SK-N-SH (cell line): ENCODE measurements around the gene DAPK3. TPM values are rescaled to one million over a fixed set of nuclear protein-coding genes. Genes with fewer than 3 reads are reported as not detected.
A peak's percentile ranks its signal among the peaks of the same experiment; 100 is the strongest.

ENCODE experiments used
- CTCF ChIA-PET: fragments of 300-600, 350-600 bp; formaldehyde crosslinking; extraction: SDS; loops from one replicate; lab custom pipeline; 2021; lab: Yijun Ruan, JAX
- POLR2A ChIA-PET: fragments of 350-600 bp; sonication (Branson Sonifier 250); formaldehyde crosslinking; extraction: SDS; loops from one replicate; lab custom pipeline; 2020; ENCODE audit warnings: antibody characterized with exemption, inconsistent platforms; lab: Yijun Ruan, JAX
- DNase-seq: peaks from one replicate; pipeline ENCODE4 v3.0.0; 2012
- H2AFZ ChIP-seq: fragments of 200-600 bp; sonication (generic); 2 replicates; pipeline ENCODE4 v1.8.1; 2016; ENCODE audit warnings: antibody characterized with exemption, mild to moderate bottlenecking, low read depth
- H3F3A ChIP-seq: fragments of 200-600 bp; sonication (generic); replicated peaks from 2 replicates; pipeline ENCODE3; 2016; ENCODE audit warnings: antibody characterized with exemption, mild to moderate bottlenecking; ENCODE audit not compliant: insufficient read depth
- H3K27ac ChIP-seq, 2 experiments: fragments of 200-500 bp in 1 of 2; fragments of 200-600 bp in 1 of 2; sonication (Bioruptor generic) in 1 of 2; sonication (generic), shearing (Covaris generic) in 1 of 2; 2 replicates each; pipeline versions ENCODE4 v1.5.1 to v1.6.1; 2014 to 2016; ENCODE audit warnings: low read depth in 2 of 2, inconsistent platforms in 1 of 2, low read length in 1 of 2, mild to moderate bottlenecking in 1 of 2, mixed read lengths in 1 of 2
- H3K27me3 ChIP-seq: fragments of 200-600 bp; sonication (generic), shearing (Covaris generic); 2 replicates; pipeline ENCODE4 v1.6.1; 2016; ENCODE audit warnings: mixed run types; ENCODE audit not compliant: insufficient read depth
- H3K36me3 ChIP-seq, 2 experiments: fragments of 200-500 bp in 1 of 2; fragments of 200-600 bp in 1 of 2; sonication (Bioruptor generic) in 1 of 2; sonication (generic) in 1 of 2; replicated peaks in 1 of 2; 2 replicates each; pipeline versions ENCODE3 to v1.5.1; 2014 to 2016; ENCODE audit warnings: low read length in 1 of 2, mild to moderate bottlenecking in 1 of 2; ENCODE audit not compliant: insufficient read depth in 2 of 2, control insufficient read depth in 1 of 2
- H3K4me1 ChIP-seq, 2 experiments: fragments of 200-500 bp in 1 of 2; fragments of 200-600 bp in 1 of 2; sonication (Bioruptor generic) in 1 of 2; sonication (generic), shearing (Covaris generic) in 1 of 2; 2 replicates each; pipeline versions ENCODE4 v1.5.1 to v1.6.1; 2014 to 2016; ENCODE audit warnings: low read depth in 1 of 2, low read length in 1 of 2, mixed run types in 1 of 2; ENCODE audit not compliant: insufficient read depth in 2 of 2, control insufficient read depth in 1 of 2
- H3K4me2 ChIP-seq: fragments of 200-600 bp; sonication (generic), shearing (Covaris generic); 2 replicates; pipeline ENCODE4 v1.6.1; 2017; ENCODE audit warnings: mixed run types
- H3K4me3 ChIP-seq, 2 experiments: fragments of 200-500 bp in 1 of 2; fragments of 200-600 bp in 1 of 2; sonication (Bioruptor generic) in 1 of 2; sonication (generic), shearing (Covaris generic) in 1 of 2; 2 replicates each; pipeline versions ENCODE4 v1.5.1 to v1.8.1; 2014 to 2016; ENCODE audit warnings: low read depth in 2 of 2, inconsistent platforms in 1 of 2, low read length in 1 of 2, mild to moderate bottlenecking in 1 of 2, mixed read lengths in 1 of 2, moderate library complexity in 1 of 2
- H3K79me2 ChIP-seq: fragments of 200-600 bp; sonication (generic); 2 replicates; pipeline ENCODE4 v1.8.1; 2017; ENCODE audit warnings: mild to moderate bottlenecking; ENCODE audit not compliant: insufficient read depth
- H3K9ac ChIP-seq: fragments of 200-600 bp; sonication (generic); 2 replicates; pipeline ENCODE4 v1.6.1; 2017; ENCODE audit warnings: mixed run types
- H3K9me2 ChIP-seq: fragments of 200-600 bp; sonication (generic); 2 replicates; pipeline ENCODE4 v1.6.1; 2017; ENCODE audit warnings: mixed run types
- H3K9me3 ChIP-seq: fragments of 200-600 bp; sonication (generic); 2 replicates; pipeline ENCODE4 v1.6.1; 2017; ENCODE audit warnings: mixed run types, mild to moderate bottlenecking, moderate library complexity
- H4K20me1 ChIP-seq: fragments of 200-600 bp; sonication (generic); 2 replicates; pipeline ENCODE4 v1.6.1; 2017; ENCODE audit warnings: mild to moderate bottlenecking, mixed run types; ENCODE audit not compliant: insufficient read depth
- EP300 ChIP-seq, 2 experiments: IDR thresholded peaks; 2 replicates each; pipeline versions ENCODE4 v1.4.0 to v1.6.1; 2012; ENCODE audit warnings: borderline replicate concordance in 1 of 2, low read depth in 1 of 2, low read length in 1 of 2
- EZH2phosphoT487 ChIP-seq: fragments of 200-600 bp; sonication (generic); IDR thresholded peaks from 2 replicates; pipeline ENCODE4 v1.6.1; 2017; ENCODE audit warnings: low read depth, mixed run types, mild to moderate bottlenecking, antibody characterized with exemption, moderate library complexity, borderline replicate concordance
- FOXM1 ChIP-seq: IDR thresholded peaks from 2 replicates; pipeline ENCODE4 v1.4.0; 2012; ENCODE audit warnings: low read depth, mild to moderate bottlenecking
- GABPA ChIP-seq: IDR thresholded peaks from 2 replicates; pipeline ENCODE4 v1.4.0; 2012; ENCODE audit warnings: low read depth, mild to moderate bottlenecking
- GATA2 ChIP-seq: sonication (generic); formaldehyde crosslinking; IDR thresholded peaks from 2 replicates; pipeline ENCODE4 v1.5.0; 2020; ENCODE audit warnings: mild to moderate bottlenecking, missing genetic modification reagents
- NFIC ChIP-seq: IDR thresholded peaks from 2 replicates; pipeline ENCODE4 v1.4.0; 2012; ENCODE audit warnings: borderline replicate concordance
- NRF1 ChIP-seq: IDR thresholded peaks from 2 replicates; pipeline ENCODE4 v1.6.1; 2012; ENCODE audit warnings: low read depth, mild to moderate bottlenecking, low read length
- PBX3 ChIP-seq: IDR thresholded peaks from 2 replicates; pipeline ENCODE4; 2012
- RAD21 ChIP-seq: IDR thresholded peaks from 2 replicates; pipeline ENCODE4 v1.6.1; 2012; ENCODE audit warnings: mild to moderate bottlenecking, low read length
- RCOR1 ChIP-seq: fragments of 150-350 bp; IDR thresholded peaks from 2 replicates; pipeline ENCODE4 v1.6.1; 2017; ENCODE audit warnings: antibody characterized with exemption, low read length
- REST ChIP-seq: IDR thresholded peaks from 2 replicates; pipeline ENCODE4 v1.6.1; 2012; ENCODE audit warnings: mild to moderate bottlenecking, low read depth, low read length, moderate library complexity
- RFX5 ChIP-seq: IDR thresholded peaks from 2 replicates; pipeline ENCODE4 v1.6.1; 2012; ENCODE audit warnings: mild to moderate bottlenecking, improper control_type of control experiment, low read length
- RXRA ChIP-seq: IDR thresholded peaks from 2 replicates; pipeline ENCODE4 v1.4.0; 2012; ENCODE audit warnings: low read depth, mild to moderate bottlenecking, borderline replicate concordance
- USF2 ChIP-seq: fragments of 150-350 bp; IDR thresholded peaks from 2 replicates; pipeline ENCODE4 v1.6.1; 2017; ENCODE audit warnings: antibody characterized with exemption, low read length, low read depth, borderline replicate concordance
- YY1 ChIP-seq: IDR thresholded peaks from 2 replicates; pipeline ENCODE4 v1.4.0; 2012; ENCODE audit warnings: low read depth, mild to moderate bottlenecking
- WGBS: methylation state at CpG from one replicate; pipeline ENCODE4 v1.1.6; 2017; ENCODE audit warnings: low lambda C conversion rate; 5-methylcytosine and 5-hydroxymethylcytosine counted together
- polyA plus RNA-seq, 3 experiments: library from polyadenylated mRNA; depleted of rRNA; stranded (reverse); fragments of >200 nt; gene quantifications; 2 replicates each; pipeline ENCODE4 v1.2.3, GENCODE V29; 2012
- TF ChIP-seq, protein P1 (sequence below): fragments of 200-600 bp; sonication (generic); IDR thresholded peaks from 2 replicates; pipeline ENCODE4 v1.6.1; 2017; ENCODE audit warnings: antibody characterized with exemption, mild to moderate bottlenecking, moderate library complexity
- TF ChIP-seq, protein P2 (sequence below): fragments of 150-350 bp; IDR thresholded peaks from 2 replicates; pipeline ENCODE4 v1.6.1; 2016; ENCODE audit warnings: mild to moderate bottlenecking, low read depth, low read length
- TF ChIP-seq, protein P3 (sequence below): IDR thresholded peaks from 2 replicates; pipeline ENCODE4 v1.4.0; 2012; ENCODE audit warnings: low read depth, borderline replicate concordance
- TF ChIP-seq, protein P4 (sequence below): IDR thresholded peaks from 2 replicates; pipeline ENCODE4 v1.4.0; 2012; ENCODE audit warnings: low read depth, borderline replicate concordance

Gene DAPK3
- polyA plus RNA-seq, 1 of the 3 experiments (the other 2 are of a cell fraction): 142 TPM

DNA sequence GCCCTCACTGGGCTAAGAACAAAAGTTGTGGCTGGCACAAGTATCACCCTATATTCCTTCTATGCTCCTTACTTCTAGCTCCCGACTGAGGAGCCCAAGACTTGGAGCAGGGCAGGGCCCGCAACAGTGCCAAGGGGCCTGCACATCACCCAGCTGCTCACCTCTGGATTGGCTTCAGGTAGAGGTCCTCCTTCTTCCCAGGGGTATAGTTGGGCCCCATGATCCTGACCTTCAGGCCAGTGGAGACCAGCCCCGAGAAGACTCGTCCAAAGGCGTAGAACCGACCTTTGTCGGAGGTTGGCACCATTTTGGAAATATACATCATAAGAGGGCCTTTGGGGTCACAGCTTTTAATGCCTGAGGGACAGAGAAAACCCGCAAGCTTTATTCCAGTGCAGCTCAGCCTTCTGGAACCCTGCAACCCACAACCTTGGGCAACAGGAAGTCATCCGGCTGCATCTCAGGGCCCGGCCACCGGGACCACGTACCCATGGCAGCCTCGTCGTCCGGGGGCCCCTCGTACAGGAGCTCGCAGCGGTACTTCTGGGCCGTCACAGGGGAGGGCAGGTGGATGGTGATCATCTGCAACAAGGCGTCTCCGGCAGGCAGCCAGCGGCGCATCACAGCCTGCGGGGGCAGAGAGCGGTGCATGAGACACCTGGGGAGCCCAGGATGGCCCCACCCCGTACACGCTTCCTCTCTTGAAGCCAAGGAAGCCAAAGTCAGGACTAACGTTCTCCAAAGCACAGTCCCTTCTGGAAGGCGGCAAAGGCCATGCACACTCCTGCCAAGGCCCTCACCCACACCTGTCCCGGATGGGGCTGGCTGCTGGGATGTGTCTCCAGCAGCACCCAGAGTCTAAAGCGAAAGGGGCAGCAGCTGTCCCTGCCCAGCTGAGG lies 9.7 kb upstream of the DAPK3 start:
- Histone ChIP-seq H3K4me2 (no peak overlapping the region), H3K79me2 (peaks cover 81% of the 10 kb centered on the region), H3K27ac (no peak overlapping the region; a peak in 1 of 4 replicates), H3K4me3 (peak overlapping the region in 1 of 2 experiments; percentile 3; a peak in 1 of 4 replicates), H3K9ac (no peak overlapping the region), H3F3A (peaks cover 66% of the 10 kb centered on the region)
- peak; percentile 22 for DNase-seq
- CTCF ChIA-PET: interaction anchor here (1.2 to 3.6 kb wide), 2 partner anchors 7 to 9 kb away, joined by 3 to 15 read pairs; partner anchors contain the start of gene DAPK3
- TF ChIP-seq RFX5 (no peak), RCOR1 (no peak), EZH2phosphoT487 (no peak), RXRA (no peak), PBX3 (no peak), YY1 (no peak), REST (no peak), NFIC (no peak), EP300 (IDR thresholded peaks at IDR 0.05; ENCODE audit: borderline replicate concordance in 1 of 2, low read depth in 1 of 2, low read length in 1 of 2) (no peak), FOXM1 (no peak), NRF1 (no peak), RAD21 (no peak), GABPA (no peak), GATA2 (CRISPR knock-in tag) (no peak), USF2 (no peak)
- TF ChIP-seq, protein P1, sequence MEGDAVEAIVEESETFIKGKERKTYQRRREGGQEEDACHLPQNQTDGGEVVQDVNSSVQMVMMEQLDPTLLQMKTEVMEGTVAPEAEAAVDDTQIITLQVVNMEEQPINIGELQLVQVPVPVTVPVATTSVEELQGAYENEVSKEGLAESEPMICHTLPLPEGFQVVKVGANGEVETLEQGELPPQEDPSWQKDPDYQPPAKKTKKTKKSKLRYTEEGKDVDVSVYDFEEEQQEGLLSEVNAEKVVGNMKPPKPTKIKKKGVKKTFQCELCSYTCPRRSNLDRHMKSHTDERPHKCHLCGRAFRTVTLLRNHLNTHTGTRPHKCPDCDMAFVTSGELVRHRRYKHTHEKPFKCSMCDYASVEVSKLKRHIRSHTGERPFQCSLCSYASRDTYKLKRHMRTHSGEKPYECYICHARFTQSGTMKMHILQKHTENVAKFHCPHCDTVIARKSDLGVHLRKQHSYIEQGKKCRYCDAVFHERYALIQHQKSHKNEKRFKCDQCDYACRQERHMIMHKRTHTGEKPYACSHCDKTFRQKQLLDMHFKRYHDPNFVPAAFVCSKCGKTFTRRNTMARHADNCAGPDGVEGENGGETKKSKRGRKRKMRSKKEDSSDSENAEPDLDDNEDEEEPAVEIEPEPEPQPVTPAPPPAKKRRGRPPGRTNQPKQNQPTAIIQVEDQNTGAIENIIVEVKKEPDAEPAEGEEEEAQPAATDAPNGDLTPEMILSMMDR: no peak
- TF ChIP-seq, protein P2, sequence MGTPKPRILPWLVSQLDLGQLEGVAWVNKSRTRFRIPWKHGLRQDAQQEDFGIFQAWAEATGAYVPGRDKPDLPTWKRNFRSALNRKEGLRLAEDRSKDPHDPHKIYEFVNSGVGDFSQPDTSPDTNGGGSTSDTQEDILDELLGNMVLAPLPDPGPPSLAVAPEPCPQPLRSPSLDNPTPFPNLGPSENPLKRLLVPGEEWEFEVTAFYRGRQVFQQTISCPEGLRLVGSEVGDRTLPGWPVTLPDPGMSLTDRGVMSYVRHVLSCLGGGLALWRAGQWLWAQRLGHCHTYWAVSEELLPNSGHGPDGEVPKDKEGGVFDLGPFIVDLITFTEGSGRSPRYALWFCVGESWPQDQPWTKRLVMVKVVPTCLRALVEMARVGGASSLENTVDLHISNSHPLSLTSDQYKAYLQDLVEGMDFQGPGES: no peak
- TF ChIP-seq, protein P3, sequence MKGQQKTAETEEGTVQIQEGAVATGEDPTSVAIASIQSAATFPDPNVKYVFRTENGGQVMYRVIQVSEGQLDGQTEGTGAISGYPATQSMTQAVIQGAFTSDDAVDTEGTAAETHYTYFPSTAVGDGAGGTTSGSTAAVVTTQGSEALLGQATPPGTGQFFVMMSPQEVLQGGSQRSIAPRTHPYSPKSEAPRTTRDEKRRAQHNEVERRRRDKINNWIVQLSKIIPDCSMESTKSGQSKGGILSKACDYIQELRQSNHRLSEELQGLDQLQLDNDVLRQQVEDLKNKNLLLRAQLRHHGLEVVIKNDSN: no peak
- TF ChIP-seq, protein P4, sequence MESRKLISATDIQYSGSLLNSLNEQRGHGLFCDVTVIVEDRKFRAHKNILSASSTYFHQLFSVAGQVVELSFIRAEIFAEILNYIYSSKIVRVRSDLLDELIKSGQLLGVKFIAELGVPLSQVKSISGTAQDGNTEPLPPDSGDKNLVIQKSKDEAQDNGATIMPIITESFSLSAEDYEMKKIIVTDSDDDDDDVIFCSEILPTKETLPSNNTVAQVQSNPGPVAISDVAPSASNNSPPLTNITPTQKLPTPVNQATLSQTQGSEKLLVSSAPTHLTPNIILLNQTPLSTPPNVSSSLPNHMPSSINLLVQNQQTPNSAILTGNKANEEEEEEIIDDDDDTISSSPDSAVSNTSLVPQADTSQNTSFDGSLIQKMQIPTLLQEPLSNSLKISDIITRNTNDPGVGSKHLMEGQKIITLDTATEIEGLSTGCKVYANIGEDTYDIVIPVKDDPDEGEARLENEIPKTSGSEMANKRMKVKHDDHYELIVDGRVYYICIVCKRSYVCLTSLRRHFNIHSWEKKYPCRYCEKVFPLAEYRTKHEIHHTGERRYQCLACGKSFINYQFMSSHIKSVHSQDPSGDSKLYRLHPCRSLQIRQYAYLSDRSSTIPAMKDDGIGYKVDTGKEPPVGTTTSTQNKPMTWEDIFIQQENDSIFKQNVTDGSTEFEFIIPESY: no peak
- TF ChIP-seq, all 33 proteins: peak for 0
- H2AFZ ChIP-seq: no peak overlapping the region
- H4K20me1 ChIP-seq: peaks cover 96% of the 10 kb centered on the region
- H3K9me3 ChIP-seq: no peaks in the 10 kb centered on the region
- H3K27me3 ChIP-seq: no peaks in the 10 kb centered on the region
- 94% methylated on average over 20 of the region's 31 CpGs for WGBS
- H3K4me1 ChIP-seq: peaks cover 15 to 24% of the 10 kb centered on the region in 2 experiments
- H3K9me2 ChIP-seq: no peaks in the 10 kb centered on the region
- POLR2A ChIA-PET: interaction anchor here (0.5 to 6.8 kb wide), 2 partner anchors 9 to 42 kb away, joined by 6 to 60 read pairs; partner anchors contain the start of gene DAPK3
- peaks cover 84 to 85% of the 10 kb centered on the region in 2 experiments for H3K36me3 ChIP-seq
